GM21619 (cell line): ENCODE results near the gene THAP7.
"Not testable (repeated sequence)": the region's sequence is repeated elsewhere in the genome, so short reads cannot be mapped to it uniquely, and the experiment has no call there.

Experiments
- ATAC-seq: cut with Tn5 transposase; IDR thresholded peaks from one replicate; pipeline ENCODE4 v1.9.1; 2021; ENCODE audit not compliant: unreplicated experiment

Gene THAP7, protein sequence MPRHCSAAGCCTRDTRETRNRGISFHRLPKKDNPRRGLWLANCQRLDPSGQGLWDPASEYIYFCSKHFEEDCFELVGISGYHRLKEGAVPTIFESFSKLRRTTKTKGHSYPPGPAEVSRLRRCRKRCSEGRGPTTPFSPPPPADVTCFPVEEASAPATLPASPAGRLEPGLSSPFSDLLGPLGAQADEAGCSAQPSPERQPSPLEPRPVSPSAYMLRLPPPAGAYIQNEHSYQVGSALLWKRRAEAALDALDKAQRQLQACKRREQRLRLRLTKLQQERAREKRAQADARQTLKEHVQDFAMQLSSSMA

DNA sequence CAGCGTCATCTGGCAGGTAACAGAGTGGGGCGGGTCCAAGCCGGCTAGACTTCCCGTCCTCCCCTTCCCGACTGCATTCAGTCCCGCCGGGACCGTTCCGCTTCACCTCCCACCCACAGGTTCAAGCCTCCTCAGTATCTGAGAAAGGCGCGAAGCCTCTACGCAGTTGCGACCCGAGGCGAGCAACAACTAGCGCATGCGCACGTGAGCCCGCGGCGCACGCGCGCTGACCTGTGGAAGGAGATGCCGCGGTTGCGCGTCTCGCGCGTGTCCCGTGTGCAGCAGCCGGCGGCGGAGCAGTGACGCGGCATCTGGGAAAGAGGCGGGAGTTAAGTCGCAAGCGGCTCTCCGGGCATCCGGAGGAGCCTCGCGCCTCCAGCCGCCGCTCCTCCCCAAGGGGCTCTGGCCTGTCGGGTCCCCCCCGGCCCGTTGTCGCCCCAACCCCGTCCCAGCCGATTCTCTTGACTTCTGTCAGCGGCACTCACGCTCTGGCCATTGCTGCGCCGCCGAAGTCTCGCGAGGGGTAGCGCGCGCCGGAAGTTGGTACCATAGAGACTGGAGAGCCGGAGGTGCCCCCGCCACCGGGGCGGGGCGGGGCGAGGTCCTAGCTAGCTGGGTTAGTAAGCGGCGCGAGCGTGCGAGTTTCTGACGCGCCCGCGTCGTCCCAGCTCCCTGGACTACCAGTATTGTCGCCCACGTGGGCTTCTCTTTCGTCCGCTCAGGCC lies at the start of gene THAP7:
Gene THAP7, minus strand, starts transcription at position 518 of the 725 bp plus-strand sequence. Its CDS starts 207 bp downstream, at position 311.
- peak; percentile 79 for ATAC-seq

DNA sequence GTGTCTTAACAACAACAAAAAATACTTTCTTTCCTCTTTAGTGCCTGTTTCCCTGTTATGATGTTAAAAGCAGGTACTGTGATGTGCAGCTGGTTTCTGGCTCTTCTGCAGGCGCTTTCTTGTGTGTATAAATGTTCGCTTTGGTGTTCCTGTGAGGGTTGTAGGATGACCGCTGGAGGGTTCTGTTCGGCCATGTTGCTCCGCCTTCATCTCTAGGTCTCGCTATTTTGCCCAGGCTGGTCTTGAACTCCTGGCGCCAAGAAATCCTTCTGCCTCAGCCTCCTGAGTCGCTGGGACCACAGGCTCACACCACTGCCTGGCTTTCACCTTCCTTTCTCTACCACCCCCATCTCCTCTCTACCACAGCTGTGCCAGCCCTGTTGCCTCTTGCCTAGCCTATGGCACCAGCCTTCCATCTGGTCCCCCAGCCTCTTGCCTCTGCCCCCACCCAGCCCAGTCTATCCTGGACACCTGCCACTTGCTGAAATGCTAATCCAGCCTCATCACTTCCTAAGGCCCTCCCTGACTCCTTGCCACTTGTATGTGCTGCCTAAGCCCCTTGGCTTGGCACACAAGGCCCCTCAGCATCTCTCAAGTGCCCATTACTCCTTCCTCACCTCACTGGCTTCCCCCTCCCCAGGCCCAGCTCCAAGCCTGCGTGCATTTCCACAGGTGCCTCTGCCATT lies 49.4 kb upstream of the THAP7 start:
- ATAC-seq: no peak

DNA sequence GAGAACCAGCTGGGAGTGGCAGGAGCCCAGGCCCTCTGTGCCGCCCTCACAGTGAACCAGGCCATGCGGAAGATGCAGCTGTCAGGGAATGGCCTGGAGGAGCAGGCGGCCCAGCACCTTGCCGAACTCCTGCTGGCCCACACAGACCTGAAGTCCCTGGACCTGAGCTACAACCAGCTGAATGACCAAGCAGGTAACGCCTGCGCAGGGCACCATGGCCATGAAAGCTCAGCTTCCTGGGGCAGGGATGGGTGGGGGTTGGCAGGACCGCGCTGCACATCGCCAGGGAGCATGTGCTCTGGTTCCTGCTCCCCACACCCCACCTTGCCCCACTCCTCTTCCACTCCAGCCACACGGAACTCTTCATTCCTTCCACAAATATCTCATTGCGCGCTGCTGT lies 47.0 kb upstream of the THAP7 start:
- ATAC-seq: not testable (repeated sequence)

DNA sequence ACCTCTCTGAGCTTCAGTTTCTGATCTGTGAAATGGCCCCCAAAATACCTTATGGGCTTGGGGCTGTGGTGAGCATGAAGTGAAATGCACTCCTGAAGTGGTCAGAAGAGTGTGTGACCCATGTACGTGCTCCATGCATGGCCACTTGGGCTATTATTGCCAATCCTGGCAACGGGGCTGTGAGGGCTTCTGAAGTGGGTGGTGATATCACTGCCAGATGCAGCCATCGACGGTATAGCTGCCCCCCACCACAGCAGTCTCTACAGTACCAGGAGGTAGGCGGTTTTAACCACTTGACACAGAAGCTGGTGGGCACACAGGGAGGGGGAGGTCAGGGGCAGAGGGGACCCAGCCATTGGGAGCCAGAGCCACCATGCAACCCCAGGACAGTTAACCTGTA lies 46.5 kb upstream of the THAP7 start:
- not testable (repeated sequence) for ATAC-seq

DNA sequence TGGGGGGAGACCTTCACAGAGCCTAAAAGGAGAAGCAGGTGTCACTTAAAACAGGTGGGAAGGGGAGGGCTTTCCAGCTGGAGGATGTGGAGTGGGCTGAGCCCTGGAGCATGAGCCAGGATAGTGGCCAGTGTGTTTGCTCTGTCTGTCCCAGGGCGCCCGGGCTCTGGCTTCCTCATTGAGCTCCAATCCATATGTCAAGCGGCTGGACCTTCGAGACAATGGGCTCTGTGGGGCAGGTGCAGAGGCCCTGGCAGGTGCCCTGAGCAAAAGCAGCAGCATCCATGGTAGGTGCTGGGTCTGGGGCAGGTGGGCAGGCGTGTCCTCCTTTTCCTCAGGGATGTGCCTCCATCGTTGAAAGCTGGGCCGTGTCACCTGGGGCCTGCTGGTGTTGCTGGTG lies 45.8 kb upstream of the THAP7 start:
- no peak for ATAC-seq

DNA sequence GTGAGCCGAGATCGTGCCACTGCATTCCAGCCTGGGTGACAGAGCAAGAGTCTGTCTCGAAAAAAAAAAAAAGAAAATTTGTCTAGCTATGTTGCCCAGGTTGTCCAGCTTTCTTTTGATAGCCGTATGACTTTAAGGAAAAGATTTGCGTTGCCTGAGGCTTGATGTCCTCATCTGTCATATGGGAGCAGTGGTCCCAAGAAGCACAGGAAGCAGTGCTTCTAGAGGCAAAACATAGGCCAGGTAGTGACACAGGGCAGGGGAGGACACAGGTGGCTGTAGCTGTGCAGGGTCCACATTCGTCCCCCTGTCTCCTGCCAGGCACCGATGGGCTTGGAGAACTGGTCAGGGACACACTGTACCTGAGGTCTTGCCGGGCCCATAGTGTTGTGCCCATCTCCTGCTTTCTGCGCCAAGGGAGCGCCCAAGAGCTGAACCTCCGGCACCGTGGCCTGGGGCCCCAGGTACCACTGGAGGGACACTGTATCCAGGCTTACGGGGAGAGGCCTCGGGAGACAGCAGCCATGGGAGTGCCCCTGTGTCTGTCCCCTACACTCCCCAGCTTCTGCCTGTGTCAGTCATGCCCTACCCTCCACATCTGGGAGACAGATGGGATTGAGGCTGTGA lies 45.2 kb upstream of the THAP7 start:
- no peak for ATAC-seq

DNA sequence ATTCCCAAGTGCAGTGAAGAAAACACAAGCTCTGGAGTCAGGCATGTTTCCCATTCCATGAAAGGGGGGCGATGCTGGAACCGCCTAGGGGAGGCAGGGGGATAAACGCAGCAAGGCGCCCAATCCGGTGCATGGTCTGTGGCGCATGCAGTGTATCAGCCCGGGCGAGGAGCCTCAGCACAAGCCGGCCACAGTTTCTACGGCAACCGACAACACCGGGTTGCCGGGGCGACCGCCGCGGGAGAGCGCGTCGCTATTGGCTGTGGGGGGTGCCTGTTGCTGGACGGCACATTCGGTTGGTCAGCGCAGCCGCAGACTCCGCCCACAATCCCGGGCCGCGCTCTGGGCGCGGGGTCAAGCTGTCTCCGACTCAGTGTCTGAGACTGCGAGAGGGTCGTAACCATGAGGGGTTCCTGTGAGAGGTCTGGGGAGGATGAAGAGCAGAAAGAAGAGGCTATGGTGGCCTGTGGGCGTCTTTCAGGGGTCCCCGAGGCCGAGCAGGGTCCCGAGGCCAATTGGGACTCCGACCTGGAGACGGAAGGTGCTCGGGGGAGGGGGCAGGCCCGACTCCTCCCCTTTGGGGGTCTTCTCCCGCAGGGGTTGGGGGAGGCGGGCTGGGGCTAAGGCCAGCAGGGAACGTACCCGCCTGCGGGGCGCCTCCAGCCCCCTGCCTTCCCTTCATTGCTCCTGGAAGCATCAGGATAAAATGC lies 43.8 kb upstream of the THAP7 start, which contains the start of gene LRRC74B:
Gene LRRC74B, plus strand, starts transcription at position 362 of the 710 bp plus-strand sequence. Its CDS starts 41 bp downstream, at position 403.
- peak; percentile 93 for ATAC-seq

DNA sequence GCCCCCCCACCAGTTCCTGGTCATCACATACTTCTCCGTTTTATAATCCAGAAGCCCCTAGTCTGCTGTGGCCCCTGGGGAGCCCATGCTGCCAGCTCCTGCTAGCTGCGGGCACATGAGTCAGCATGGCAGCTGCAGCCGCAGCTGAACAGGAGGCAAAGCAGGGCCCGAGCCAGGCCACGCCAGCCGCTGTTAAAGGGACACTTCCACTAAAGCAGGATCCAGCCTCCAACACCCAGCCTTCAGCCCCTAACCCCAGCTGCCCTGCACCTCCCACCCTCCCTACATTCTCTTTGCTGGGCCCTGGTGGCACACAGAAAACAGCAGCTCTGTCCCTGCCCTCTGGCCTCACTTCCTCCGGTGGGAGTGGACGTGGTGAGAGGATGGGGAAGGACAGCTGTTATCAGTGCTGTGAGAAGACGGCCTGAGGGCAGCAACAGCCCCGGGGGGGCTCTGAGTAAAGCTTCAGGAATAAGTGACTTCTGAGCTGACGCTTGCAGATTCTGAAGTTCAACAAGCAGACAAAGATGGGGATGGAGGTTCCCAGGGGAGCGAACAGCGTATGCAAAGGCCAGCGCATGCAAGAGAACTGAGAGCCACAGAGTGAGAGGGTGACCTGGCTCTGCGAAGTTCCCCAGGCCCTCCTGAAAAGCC lies 43.1 kb upstream of the THAP7 start:
- ATAC-seq: no peak

DNA sequence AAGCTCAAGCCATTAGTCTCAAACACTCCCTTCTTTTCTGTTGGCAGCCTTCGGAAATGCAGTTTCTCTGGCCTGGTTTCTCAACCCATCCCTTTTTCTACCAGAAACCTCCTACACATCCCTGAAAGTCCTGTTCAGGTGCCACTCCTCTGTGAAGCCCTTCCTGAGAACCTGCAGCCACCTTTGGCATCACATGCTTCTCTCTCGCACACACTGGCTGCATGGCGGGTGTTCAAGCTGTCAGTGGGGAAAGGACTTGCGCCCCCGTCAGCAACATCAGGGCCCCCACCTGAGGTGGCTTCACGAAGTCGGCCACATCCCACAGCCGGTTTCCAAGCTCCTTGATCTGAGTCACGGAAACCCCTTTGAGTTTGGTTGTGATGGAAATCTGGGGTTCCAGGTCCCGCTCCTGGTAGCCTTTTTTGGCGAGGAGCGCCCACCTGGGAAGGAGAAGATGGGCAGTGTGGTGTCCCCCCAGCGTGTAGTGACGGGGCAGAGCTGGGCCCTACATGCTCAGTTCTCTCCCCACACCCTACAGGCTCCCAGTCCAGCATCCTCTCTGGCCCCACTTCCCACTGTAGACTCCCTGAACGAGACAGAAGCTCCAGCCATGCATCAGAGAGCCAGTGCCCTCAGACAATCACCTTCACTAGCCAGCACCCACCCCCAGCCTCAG lies 42.1 kb upstream of the THAP7 start:
- no peak for ATAC-seq

DNA sequence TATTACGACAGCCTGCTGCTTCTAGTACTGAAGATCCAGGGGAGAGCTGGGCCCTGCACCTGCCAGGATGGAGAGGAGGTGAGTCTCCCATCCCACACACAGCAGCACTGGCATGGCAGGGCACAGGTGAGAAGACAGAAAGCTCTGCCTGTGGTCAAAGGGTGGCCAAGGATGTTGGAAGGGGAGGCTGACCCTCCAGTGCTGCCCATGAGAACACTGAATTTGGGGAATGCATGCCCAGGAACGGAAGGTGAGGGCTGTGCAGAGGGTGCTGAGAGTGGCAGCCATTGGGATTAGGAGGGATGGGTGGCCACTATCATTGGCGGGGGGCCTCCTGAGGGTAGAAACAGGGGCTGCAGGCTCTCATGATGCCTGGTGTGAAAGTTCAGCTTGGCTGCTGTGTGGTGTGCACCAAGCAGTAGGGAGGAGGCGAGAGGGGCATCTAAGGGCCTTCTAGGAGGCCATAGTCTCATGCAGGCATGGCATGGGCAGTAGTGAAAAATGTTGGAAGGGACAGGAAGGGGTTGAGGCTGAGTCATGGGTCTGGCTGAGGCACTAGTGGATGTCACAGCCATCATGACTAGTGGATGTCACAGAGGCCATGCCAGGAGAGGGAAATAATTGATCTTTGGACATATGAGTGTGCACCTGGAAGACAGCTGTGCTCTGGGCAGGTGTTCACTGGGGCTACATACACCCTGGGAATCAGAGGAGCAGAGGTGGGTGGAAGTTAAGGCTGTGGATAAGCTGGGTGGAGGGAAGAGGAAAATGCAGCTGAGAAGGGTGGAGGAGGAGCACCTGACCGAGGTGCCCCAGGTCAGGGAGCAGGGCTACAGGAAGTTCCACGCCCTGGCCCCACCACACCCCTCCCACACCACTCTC lies 41.3 kb upstream of the THAP7 start:
- ATAC-seq: no peak

DNA sequence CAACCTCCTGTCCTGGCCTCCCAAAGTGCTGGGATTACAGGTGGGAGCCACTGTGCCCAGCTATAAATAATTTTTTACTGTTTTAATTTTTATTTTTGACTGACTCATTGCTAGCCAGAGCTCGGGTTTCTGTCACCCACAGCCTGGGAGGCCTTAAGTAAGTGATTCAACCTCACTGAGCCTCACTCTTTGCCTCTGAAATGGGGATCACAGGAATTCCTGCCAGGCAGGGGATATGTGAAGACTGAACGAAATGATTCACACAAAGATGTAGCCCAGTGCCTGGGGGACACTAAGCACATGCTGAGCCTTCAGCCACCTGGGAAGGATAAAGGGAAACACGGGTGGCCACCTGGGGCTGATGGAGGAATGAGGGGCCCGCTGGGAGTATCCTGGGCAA lies 40.0 kb upstream of the THAP7 start:
- no peak for ATAC-seq

DNA sequence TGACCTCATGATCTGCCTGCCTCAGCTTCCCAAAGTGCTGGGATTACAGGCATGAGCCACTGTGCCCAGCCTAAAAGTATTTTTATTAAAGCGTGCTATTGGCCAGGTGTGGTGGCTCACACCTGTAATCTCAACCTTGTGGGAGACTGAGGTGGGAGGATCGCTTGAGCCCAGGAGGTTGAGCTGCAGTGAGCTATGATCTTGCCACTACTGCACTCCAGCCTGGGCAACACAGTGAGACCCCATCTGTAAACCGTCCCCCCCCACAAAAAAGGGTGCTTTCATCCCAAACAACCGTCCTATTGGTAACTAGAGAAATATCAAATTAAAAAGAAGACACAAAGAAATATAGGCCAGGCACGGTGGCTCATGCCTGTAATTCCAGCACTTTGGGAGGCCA lies 37.2 kb upstream of the THAP7 start:
- ATAC-seq: not testable (repeated sequence)

DNA sequence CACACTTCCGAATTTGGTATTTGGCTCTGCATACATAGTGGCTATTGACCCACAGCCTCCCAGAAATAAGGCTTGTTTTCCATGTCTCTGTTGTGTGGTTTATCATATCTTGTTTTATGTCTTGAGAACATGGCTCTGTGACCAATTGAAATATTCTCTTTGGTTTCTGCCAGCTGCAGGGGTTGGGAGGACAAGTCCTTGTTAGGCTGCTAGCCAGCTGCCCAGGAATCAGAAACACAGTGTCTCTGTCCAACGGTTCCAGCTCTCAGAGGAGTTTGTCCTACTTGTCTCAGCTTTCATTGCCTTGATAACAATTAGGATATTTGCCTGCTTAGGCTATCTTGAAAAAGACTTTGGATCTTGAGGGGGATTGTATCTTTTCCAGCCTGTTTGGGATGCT lies 36.5 kb upstream of the THAP7 start:
- no peak for ATAC-seq

DNA sequence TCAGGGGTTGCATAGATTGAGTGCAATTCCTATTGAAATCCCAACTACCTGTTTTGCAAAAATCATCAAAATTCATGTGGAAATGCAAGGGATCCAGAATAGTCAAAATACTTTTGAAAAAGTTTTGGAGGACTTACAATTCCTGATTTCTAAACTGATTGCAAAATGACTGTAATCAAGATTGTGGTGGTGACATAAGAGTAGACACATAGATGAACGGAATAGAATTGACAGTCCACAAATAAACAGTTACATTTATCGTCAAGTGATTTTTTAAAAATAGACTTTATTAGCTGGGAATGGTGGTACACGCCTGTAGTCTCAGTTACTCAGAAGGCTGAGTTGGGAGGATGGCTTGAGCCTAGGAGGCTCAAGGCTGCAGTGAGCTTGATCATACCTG lies 33.1 kb upstream of the THAP7 start:
- ATAC-seq: no peak

DNA sequence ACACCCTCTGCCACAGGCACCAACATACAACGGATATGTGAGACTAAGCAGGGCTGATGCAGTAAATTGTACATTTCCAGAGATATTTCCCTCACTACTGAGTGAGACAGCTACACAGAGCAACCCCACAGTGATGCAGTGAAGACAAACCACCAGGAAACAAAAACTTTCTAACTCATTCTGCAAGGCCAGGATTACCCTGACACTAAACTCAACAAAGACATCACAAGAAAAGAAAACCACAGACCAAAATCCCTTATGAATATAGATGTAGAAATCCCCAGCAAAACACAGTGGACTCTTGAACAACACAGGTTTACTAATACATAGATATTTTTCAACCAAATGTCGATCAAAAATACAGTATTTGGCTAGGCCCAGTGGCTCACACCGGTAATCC lies 32.0 kb upstream of the THAP7 start:
- ATAC-seq: no peak

DNA sequence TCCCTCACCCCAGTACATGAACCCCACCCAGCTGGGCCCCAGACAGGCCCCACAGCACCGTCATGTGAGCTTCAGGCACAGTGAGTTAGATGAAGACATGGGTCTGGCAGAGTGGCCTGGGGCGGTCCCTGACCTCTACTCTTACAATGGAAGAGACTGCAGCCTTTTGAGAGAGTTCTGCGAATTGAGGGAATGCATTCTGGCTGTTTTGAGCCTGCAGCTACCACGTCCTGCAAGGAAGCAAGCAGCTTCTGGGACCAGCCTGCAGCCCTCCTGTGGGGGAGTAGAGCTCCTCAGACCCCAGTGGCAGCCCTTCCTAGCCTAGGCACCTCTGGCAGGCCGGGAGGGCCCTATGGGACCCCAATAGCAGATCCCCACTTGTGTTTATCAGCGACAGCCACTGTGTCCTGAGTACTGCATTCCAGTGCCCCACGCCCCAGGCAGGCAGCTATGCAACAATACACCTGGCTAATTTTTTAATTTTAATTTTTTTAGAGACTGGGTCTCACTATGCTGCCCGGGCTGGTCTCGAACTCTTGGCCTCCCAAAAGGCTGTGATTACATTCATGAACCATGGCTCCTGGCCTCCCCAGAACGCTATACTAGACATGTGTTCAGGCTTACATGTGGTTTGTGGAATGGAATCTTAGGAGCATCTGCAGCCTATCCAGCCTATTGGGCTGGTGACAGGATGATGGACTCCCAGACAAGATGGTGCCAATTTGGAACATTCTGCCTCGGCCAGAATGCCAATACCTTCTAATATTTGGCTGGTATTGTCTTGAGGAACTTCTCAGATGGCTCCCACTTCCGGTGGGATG lies 31.2 kb upstream of the THAP7 start:
- ATAC-seq: no peak

DNA sequence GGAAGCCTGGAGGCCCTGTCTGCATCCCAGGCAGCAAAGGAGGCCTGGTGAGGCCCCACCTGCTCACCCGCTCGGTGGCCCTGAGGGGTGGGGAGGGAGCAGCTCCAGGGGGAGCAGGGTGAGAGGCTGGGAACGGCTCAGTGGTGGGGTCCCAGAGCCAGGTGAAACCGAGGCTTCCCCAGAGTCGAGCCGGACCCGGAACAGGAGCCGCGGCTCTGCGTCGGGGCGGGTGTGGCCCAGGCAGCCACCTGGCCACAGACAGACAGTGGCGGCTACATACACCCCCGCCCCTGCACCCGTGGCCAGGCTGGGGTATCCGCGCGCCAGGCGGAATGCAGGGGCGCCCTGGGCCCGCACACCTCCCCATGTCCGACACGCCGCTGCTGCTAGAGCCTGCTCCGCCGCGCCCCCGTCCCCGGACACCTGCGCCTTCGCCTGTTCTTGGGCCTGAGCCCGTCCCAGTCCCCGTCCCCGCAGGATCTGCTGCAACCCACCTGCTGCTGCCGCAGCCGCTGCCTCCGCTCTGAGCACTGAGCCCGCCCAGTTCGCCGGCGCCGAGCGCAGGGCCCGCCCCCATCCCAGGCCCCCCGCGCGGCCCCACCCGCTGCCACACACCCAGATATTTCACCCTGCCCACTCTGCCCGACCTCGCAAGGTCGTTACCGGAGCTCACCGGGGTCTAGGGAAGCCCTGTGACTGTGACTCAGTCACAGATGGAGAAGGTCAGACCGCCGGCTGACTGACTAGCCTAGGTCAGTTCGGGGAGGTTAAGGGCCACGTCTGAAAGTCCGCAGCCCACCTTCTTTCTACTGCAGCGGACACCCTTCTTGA lies 30.3 kb upstream of the THAP7 start, which contains the start of gene SLC7A4:
Gene SLC7A4, minus strand, starts transcription at position 525 of the 831 bp plus-strand sequence. CDS start 749 bp downstream, outside the sequence.
- ATAC-seq: no peak
